Measurements from ENCODE around the gene MTHFD1L. TPM values are rescaled to one million over a fixed set of nuclear protein-coding genes. Genes with fewer than 3 reads are reported as not detected.

MTHFD1L gene
- total and polyA plus RNA-seq, 7 experiments from 2014 or later = 5.7 to 57.8 (median 7.8) TPM

DNA sequence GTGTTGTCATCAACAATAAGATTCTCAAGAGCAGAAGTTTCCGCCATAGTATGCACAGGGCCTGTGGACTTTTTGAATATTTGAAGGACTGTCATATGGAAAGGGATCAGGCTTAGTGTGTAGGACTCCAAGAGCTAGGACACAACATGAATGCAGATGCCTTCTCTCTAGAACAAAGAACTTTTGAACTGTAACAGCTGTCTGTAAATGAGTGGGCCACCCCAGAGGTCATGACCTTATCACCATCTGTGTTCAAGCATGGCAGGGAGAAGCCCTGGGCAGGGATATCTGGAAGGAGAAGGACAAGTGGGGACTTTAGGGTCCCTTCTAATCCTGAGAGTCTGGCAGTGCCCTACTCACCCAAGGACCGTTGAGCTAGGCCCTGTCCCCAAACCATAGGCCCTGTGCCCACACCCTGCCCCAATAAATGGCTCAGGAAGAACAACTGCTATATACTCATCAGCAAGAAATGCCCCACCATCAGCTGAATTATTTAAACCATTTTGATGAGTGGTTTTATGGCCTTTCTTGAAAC lies 70.6 kb downstream of the MTHFD1L start:
- no peak overlapping the region for H3K27ac Mint-ChIP-seq
- no peak overlapping the region for H3K4me3 Mint-ChIP-seq
- ATAC-seq (no peak), DNase-seq (no peak)
- CTCF ChIA-PET = no interaction called here
- no peaks in the 10 kb centered on the region for H3K9me3 Mint-ChIP-seq
- Histone ChIP-seq H3K9me3 (ENCODE audit: control insufficient read depth in 2 of 3, low read length in 3 of 3) (no peaks in the 10 kb centered on the region), H3K27me3 (ENCODE audit: control insufficient read depth in 2 of 2, insufficient read depth in 2 of 2, low read length in 2 of 2) (no peaks in the 10 kb centered on the region), H3K4me1 (ENCODE audit: control insufficient read depth in 2 of 2, insufficient read depth in 2 of 2, low read length in 2 of 2) (no peaks in the 10 kb centered on the region), H3K4me3 (ENCODE audit: low read length) (no peak overlapping the region), H3K36me3 (ENCODE audit: control insufficient read depth in 2 of 3, insufficient read depth in 3 of 3, low read length in 3 of 3) (peaks cover 0 to 14% (median 0%) of the 10 kb centered on the region in 3 experiments), H3K27ac (ENCODE audit: low read depth, low read length) (no peak overlapping the region)
- POLR2A ChIA-PET = no interaction called here
- peaks cover 14 to 48% (median 42%) of the 10 kb centered on the region in 5 donors for H3K36me3 Mint-ChIP-seq
- intact Hi-C loops (cut with micrococcal nuclease) = no loop called here
- H3K4me1 Mint-ChIP-seq = no peaks in the 10 kb centered on the region
- H3K27me3 Mint-ChIP-seq = no peaks in the 10 kb centered on the region

DNA sequence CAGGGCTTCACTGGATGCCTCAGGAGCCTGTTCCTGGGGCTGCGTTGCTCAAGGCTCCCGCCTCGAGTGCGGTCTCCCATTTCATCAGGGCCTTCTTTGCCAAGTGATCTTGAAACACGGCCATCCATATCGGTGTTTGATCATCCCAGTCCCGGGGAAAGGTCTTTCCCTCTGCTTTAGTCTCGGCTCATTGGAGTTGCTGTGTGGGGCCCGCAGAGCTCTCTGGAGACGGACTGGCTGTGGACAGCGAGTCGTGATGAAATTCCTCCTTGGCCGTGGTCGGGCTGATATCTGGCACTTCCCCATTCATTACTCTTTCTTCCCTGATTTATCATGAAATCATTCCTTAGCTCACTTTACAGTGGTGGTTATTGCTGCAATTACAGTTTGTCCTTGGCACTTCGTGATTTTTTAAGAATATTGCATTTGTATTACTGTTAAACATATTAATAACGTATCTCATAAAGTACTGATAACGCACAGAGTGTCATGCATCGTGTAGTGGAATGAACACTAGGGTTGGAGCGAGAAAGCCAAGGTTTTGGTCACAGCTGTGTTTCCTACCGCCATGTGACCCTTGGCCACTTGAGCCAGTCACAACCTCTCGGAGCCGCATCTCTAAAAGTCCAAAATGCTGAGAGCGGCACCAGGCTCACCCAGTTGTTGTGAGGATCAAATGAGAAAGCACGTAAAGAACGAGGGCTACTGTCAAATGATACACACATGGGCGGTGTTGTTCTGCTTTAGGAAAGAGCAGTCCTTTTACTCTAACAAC lies 71.8 kb downstream of the MTHFD1L start:
- Mint-ChIP-seq H3K36me3 (peaks cover 14 to 52% (median 47%) of the 10 kb centered on the region in 5 donors), H3K4me1 (no peaks in the 10 kb centered on the region), H3K27ac (no peak overlapping the region), H3K4me3 (no peak overlapping the region), H3K9me3 (peaks cover 0 to 2% (median 0%) of the 10 kb centered on the region in 11 donors), H3K27me3 (no peaks in the 10 kb centered on the region)
- DNase-seq (no peak), ATAC-seq (no peak)
- Histone ChIP-seq H3K9me3 (ENCODE audit: control insufficient read depth in 2 of 3, low read length in 3 of 3) (no peaks in the 10 kb centered on the region), H3K27ac (ENCODE audit: low read depth, low read length) (no peak overlapping the region), H3K4me3 (ENCODE audit: low read length) (no peak overlapping the region), H3K4me1 (ENCODE audit: control insufficient read depth in 2 of 2, insufficient read depth in 2 of 2, low read length in 2 of 2) (no peaks in the 10 kb centered on the region), H3K27me3 (ENCODE audit: control insufficient read depth in 2 of 2, insufficient read depth in 2 of 2, low read length in 2 of 2) (no peaks in the 10 kb centered on the region), H3K36me3 (ENCODE audit: control insufficient read depth in 2 of 3, insufficient read depth in 3 of 3, low read length in 3 of 3) (peaks cover 0 to 14% (median 0%) of the 10 kb centered on the region in 3 experiments)
- CTCF ChIA-PET = no interaction called here
- intact Hi-C loops (cut with micrococcal nuclease) = no loop called here
- POLR2A ChIA-PET = no interaction called here

DNA sequence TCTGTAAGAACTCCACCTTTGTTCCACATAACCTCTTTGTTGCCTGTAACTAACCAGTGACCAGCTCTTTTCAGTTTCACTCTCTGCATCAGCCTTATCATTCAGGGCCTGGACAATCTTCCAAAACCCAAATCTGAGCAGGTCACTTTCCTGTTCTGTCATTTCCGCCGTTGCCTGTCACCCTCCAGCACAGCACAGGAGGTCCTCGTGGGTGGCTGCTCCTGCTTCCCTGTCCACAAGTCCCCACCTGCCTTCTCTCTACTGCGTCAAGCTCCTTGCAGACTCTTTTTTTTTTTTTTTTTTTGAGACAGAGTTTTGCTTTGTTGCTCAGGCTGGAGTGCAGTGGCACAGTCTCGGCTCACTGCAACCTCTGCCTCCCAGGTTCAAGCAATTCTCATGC lies 73.9 kb downstream of the MTHFD1L start:
- H3K27ac ChIP-seq (ENCODE audit: low read depth, low read length) = no peak overlapping the region
- ChIA-PET POLR2A (no interaction called here), CTCF (interaction anchor here (0.5 kb wide), 1 partner anchor 975 kb away, joined by 7 read pairs; no protein-coding TSS in a partner anchor)
- H3K4me3 ChIP-seq (ENCODE audit: low read length) = no peak overlapping the region
- no peak for DNase-seq
- Mint-ChIP-seq H3K9me3 (peaks cover 0 to 2% (median 0%) of the 10 kb centered on the region in 11 donors), H3K4me1 (no peaks in the 10 kb centered on the region), H3K4me3 (no peak overlapping the region), H3K36me3 (peaks cover 12 to 44% (median 42%) of the 10 kb centered on the region in 5 donors), H3K27ac (no peak overlapping the region), H3K27me3 (no peaks in the 10 kb centered on the region)
- peaks cover 0 to 14% (median 3%) of the 10 kb centered on the region in 3 experiments for H3K36me3 ChIP-seq (ENCODE audit: control insufficient read depth in 2 of 3, insufficient read depth in 3 of 3, low read length in 3 of 3)
- no peaks in the 10 kb centered on the region for H3K9me3 ChIP-seq (ENCODE audit: control insufficient read depth in 2 of 3, low read length in 3 of 3)
- no peak for ATAC-seq
- intact Hi-C loops (cut with micrococcal nuclease) = no loop called here
- H3K4me1 ChIP-seq (ENCODE audit: control insufficient read depth in 2 of 2, insufficient read depth in 2 of 2, low read length in 2 of 2) = no peaks in the 10 kb centered on the region
- no peaks in the 10 kb centered on the region for H3K27me3 ChIP-seq (ENCODE audit: control insufficient read depth in 2 of 2, insufficient read depth in 2 of 2, low read length in 2 of 2)

DNA sequence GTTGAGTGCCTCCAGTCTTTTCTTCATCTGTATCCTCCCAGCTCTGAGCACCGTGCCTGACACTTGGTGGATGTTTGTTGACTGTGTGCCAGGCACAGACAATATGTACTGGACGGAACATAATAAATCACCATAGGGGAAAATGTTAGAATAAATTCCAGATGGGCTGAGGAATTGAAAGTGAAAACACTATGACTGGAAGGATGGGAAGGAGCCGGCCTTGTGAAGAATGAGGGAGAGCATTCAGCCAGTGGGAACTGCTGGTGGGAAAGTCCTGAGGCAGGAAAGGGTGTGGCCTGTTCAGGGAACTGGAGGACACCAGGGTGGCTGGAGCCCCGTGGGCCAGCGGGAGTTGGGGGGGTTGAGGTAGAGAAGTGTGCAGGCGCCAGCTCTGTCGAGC lies 75.4 kb downstream of the MTHFD1L start:
- no peak overlapping the region for H3K27ac ChIP-seq (ENCODE audit: low read depth, low read length)
- ChIA-PET POLR2A (no interaction called here), CTCF (interaction anchor here (0.7 kb wide), 1 partner anchor 1405 kb away, joined by 3 read pairs; no protein-coding TSS in a partner anchor)
- Mint-ChIP-seq H3K4me3 (no peak overlapping the region), H3K27ac (no peak overlapping the region), H3K4me1 (no peaks in the 10 kb centered on the region), H3K27me3 (no peaks in the 10 kb centered on the region), H3K36me3 (peaks cover 13 to 44% (median 39%) of the 10 kb centered on the region in 5 donors), H3K9me3 (peaks cover 0 to 2% (median 0%) of the 10 kb centered on the region in 11 donors)
- H3K9me3 ChIP-seq (ENCODE audit: control insufficient read depth in 2 of 3, low read length in 3 of 3) = no peaks in the 10 kb centered on the region
- intact Hi-C loops (cut with micrococcal nuclease) = no loop called here
- ATAC-seq (no peak), DNase-seq (no peak)
- H3K27me3 ChIP-seq (ENCODE audit: control insufficient read depth in 2 of 2, insufficient read depth in 2 of 2, low read length in 2 of 2) = no peaks in the 10 kb centered on the region
- H3K4me3 ChIP-seq (ENCODE audit: low read length) = no peak overlapping the region
- no peaks in the 10 kb centered on the region for H3K4me1 ChIP-seq (ENCODE audit: control insufficient read depth in 2 of 2, insufficient read depth in 2 of 2, low read length in 2 of 2)
- peaks cover 0 to 18% (median 3%) of the 10 kb centered on the region in 3 experiments for H3K36me3 ChIP-seq (ENCODE audit: control insufficient read depth in 2 of 3, insufficient read depth in 3 of 3, low read length in 3 of 3)

DNA sequence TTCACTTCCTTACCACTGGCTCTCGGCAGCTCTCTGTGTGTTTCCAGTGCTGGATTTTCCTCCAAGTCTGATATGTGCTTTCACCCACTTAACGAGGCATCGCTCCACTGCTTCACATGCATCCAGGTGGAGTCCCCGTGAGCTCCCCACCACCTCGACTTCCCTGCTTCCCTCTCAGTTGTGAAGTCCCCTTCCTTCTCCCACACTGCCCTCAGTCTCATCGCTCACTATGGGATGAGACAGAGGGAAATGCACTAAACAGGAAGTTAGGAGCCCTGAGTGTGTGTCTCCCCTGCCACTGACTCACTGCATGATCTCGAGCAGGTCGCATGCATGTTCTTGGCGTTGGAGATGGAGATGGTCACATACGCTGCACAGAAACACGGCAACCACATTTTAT lies 84.0 kb downstream of the MTHFD1L start:
- Histone ChIP-seq H3K36me3 (ENCODE audit: control insufficient read depth in 2 of 3, insufficient read depth in 3 of 3, low read length in 3 of 3) (peaks cover 0 to 16% (median 4%) of the 10 kb centered on the region in 3 experiments), H3K4me3 (ENCODE audit: low read length) (no peak overlapping the region), H3K9me3 (ENCODE audit: control insufficient read depth in 2 of 3, low read length in 3 of 3) (no peaks in the 10 kb centered on the region), H3K27ac (ENCODE audit: low read depth, low read length) (no peak overlapping the region), H3K4me1 (ENCODE audit: control insufficient read depth in 2 of 2, insufficient read depth in 2 of 2, low read length in 2 of 2) (no peaks in the 10 kb centered on the region), H3K27me3 (ENCODE audit: control insufficient read depth in 2 of 2, insufficient read depth in 2 of 2, low read length in 2 of 2) (no peaks in the 10 kb centered on the region)
- intact Hi-C loops (cut with micrococcal nuclease) = no loop called here
- no peaks in the 10 kb centered on the region for H3K27me3 Mint-ChIP-seq
- H3K36me3 Mint-ChIP-seq = peaks cover 16 to 52% (median 33%) of the 10 kb centered on the region in 5 donors
- ChIA-PET POLR2A (no interaction called here), CTCF (no interaction called here)
- no peak overlapping the region for H3K4me3 Mint-ChIP-seq
- no peak for DNase-seq
- H3K27ac Mint-ChIP-seq = no peak overlapping the region
- peaks cover 0 to 1% (median 0%) of the 10 kb centered on the region in 11 donors for H3K9me3 Mint-ChIP-seq
- no peaks in the 10 kb centered on the region for H3K4me1 Mint-ChIP-seq
- ATAC-seq = no peak

DNA sequence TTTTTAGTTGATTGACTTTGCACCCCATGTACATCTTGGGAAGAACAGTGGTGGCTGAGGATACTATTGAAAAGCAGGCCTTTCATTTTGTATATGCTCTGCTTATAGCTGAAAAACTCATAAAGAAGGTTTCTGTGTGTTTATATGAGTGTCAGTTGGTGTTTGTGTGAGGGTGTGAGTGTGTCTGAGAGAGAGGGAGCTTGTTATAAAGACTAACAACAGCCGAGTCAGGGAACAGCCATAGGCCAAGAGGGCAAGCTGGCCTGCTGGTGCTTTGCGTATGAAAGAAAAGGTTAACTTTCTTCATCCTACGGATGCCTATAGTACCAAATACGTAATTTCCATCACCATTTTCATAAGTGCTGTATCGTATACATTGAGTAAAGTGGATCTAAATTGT lies 88.3 kb downstream of the MTHFD1L start:
- no peaks in the 10 kb centered on the region for H3K4me1 ChIP-seq (ENCODE audit: control insufficient read depth in 2 of 2, insufficient read depth in 2 of 2, low read length in 2 of 2)
- Mint-ChIP-seq H3K36me3 (peaks cover 24 to 61% (median 42%) of the 10 kb centered on the region in 5 donors), H3K4me3 (no peak overlapping the region), H3K9me3 (peaks cover 0 to 1% (median 0%) of the 10 kb centered on the region in 11 donors), H3K4me1 (no peaks in the 10 kb centered on the region), H3K27ac (no peak overlapping the region), H3K27me3 (no peaks in the 10 kb centered on the region)
- CTCF ChIA-PET = no interaction called here
- peaks cover 0 to 13% (median 4%) of the 10 kb centered on the region in 3 experiments for H3K36me3 ChIP-seq (ENCODE audit: control insufficient read depth in 2 of 3, insufficient read depth in 3 of 3, low read length in 3 of 3)
- no peak overlapping the region for H3K27ac ChIP-seq (ENCODE audit: low read depth, low read length)
- ATAC-seq = no peak
- no peaks in the 10 kb centered on the region for H3K9me3 ChIP-seq (ENCODE audit: control insufficient read depth in 2 of 3, low read length in 3 of 3)
- no peak overlapping the region for H3K4me3 ChIP-seq (ENCODE audit: low read length)
- POLR2A ChIA-PET = no interaction called here
- no peaks in the 10 kb centered on the region for H3K27me3 ChIP-seq (ENCODE audit: control insufficient read depth in 2 of 2, insufficient read depth in 2 of 2, low read length in 2 of 2)
- intact Hi-C loops (cut with micrococcal nuclease) = no loop called here
- no peak for DNase-seq

DNA sequence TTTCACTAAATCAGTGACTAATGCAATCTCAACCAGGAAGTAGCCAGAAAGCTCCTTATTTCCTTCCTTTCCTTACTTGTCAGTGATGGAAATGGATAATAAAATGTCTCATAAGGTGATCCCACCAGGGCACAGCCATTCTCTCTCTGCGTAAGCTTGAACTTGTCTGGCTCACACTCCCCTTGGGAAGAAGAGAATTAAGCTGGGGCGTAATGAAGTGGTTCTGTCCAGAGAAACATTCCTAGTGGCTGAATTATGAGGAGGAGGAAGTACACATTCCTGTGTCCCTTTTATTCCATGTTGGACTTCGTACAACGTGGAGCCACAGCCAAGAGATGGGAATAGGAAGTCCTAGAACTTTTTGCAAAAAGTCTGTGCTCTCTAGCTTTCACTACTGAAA lies 93.7 kb downstream of the MTHFD1L start:
- CTCF ChIA-PET = no interaction called here
- Mint-ChIP-seq H3K9me3 (peaks cover 0 to 1% (median 0%) of the 10 kb centered on the region in 11 donors), H3K27ac (no peak overlapping the region), H3K36me3 (peaks cover 10 to 44% (median 25%) of the 10 kb centered on the region in 5 donors), H3K4me3 (no peak overlapping the region), H3K27me3 (no peaks in the 10 kb centered on the region), H3K4me1 (no peaks in the 10 kb centered on the region)
- Histone ChIP-seq H3K36me3 (ENCODE audit: control insufficient read depth in 2 of 3, insufficient read depth in 3 of 3, low read length in 3 of 3) (no peaks in the 10 kb centered on the region), H3K9me3 (ENCODE audit: control insufficient read depth in 2 of 3, low read length in 3 of 3) (no peaks in the 10 kb centered on the region), H3K27me3 (ENCODE audit: control insufficient read depth in 2 of 2, insufficient read depth in 2 of 2, low read length in 2 of 2) (no peaks in the 10 kb centered on the region), H3K27ac (ENCODE audit: low read depth, low read length) (no peak overlapping the region), H3K4me1 (ENCODE audit: control insufficient read depth in 2 of 2, insufficient read depth in 2 of 2, low read length in 2 of 2) (no peaks in the 10 kb centered on the region), H3K4me3 (ENCODE audit: low read length) (no peak overlapping the region)
- POLR2A ChIA-PET = no interaction called here
- intact Hi-C loops (cut with micrococcal nuclease) = no loop called here
- ATAC-seq = no peak
- no peak for DNase-seq
